Ishikawa (cell line): ENCODE measurements around the gene CXCR4.

ENCODE experiments used
- CEBPB ChIP-seq: IDR thresholded peaks from 2 replicates; pipeline ENCODE4 v1.6.1; 2012
- CREB1 ChIP-seq: IDR thresholded peaks from 2 replicates; pipeline ENCODE4 v1.6.1; 2012; ENCODE audit warnings: low read depth
- EGR1 ChIP-seq: IDR thresholded peaks from 2 replicates; pipeline ENCODE4 v1.6.1; 2012
- EP300 ChIP-seq: IDR thresholded peaks from 2 replicates; pipeline ENCODE4 v1.6.1; 2012; ENCODE audit warnings: borderline replicate concordance
- FOXM1 ChIP-seq: IDR thresholded peaks from 2 replicates; pipeline ENCODE4 v1.6.1; 2012; ENCODE audit warnings: low read depth, borderline replicate concordance
- MAX ChIP-seq: IDR thresholded peaks from 2 replicates; pipeline ENCODE4 v1.6.1; 2012
- NFIC ChIP-seq: IDR thresholded peaks from 2 replicates; pipeline ENCODE4 v1.6.1; 2012
- RAD21 ChIP-seq: IDR thresholded peaks from 2 replicates; pipeline ENCODE4 v1.6.1; 2012; ENCODE audit warnings: low read depth
- TAF1 ChIP-seq: IDR thresholded peaks from 2 replicates; pipeline ENCODE4 v1.6.1; 2012; ENCODE audit warnings: low read depth, mild to moderate bottlenecking
- TCF12 ChIP-seq: IDR thresholded peaks from 2 replicates; pipeline ENCODE4 v1.6.1; 2012; ENCODE audit warnings: low read depth
- TEAD4 ChIP-seq: IDR thresholded peaks from 2 replicates; pipeline ENCODE4 v1.6.1; 2012
- YY1 ChIP-seq: IDR thresholded peaks from 2 replicates; pipeline ENCODE4 v1.6.1; 2012; ENCODE audit warnings: low read depth
- ZBTB7A ChIP-seq: IDR thresholded peaks from 2 replicates; pipeline ENCODE4 v1.6.1; 2012; ENCODE audit warnings: low read depth
- TF ChIP-seq, protein P1 (sequence below): IDR thresholded peaks from 2 replicates; pipeline ENCODE4 v1.6.1; 2012
- TF ChIP-seq, protein P2 (sequence below): IDR thresholded peaks from 2 replicates; pipeline ENCODE4 v1.6.1; 2012; ENCODE audit warnings: low read depth, mild to moderate bottlenecking

The CXCR4 gene

GRCh38 chr2:136143603-136144451 lies 25.9 kb upstream of the CXCR4 start:
- no peak for TF ChIP-seq FOXM1

- no peak for TF ChIP-seq NFIC
- TF ChIP-seq ZBTB7A = no peak
- TF ChIP-seq CREB1 = no peak
- no peak for TF ChIP-seq FOXM1
- TF ChIP-seq RAD21 = no peak
- TF ChIP-seq YY1 = no peak
- TF ChIP-seq TCF12 = no peak
- TF ChIP-seq TAF1 = no peak
- TF ChIP-seq EP300 = no peak
- no peak for TF ChIP-seq TEAD4
- TF ChIP-seq, protein P1, sequence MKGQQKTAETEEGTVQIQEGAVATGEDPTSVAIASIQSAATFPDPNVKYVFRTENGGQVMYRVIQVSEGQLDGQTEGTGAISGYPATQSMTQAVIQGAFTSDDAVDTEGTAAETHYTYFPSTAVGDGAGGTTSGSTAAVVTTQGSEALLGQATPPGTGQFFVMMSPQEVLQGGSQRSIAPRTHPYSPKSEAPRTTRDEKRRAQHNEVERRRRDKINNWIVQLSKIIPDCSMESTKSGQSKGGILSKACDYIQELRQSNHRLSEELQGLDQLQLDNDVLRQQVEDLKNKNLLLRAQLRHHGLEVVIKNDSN = no peak
- TF ChIP-seq MAX = no peak
These were observed 23.7 kb upstream of the CXCR4 start for GRCh38 chr2:136141510-136142149.

DNA sequence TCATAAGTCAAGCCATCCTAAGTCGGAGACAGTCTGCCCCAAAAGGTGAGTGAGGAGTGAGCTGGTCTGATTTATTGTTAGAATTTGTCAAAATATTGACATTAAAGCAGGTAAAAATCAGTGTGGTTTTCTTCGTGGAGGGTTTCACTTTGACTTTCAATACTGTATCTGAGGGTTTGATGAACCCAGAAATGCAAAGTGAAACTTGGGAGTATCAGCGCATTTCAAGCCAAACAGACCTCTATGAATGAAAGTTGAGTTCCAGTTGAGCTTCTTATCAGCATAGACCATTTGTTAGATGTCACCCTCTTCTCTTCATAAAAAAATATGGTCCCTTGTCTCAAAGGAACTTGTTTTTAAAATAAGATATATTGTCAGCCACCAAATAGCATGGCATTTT lies 21.7 kb upstream of the CXCR4 start:
- no peak for TF ChIP-seq RAD21
- no peak for TF ChIP-seq CEBPB
- no peak for TF ChIP-seq TEAD4
- TF ChIP-seq NFIC = no peak
- TF ChIP-seq ZBTB7A = no peak
- TF ChIP-seq EGR1 = no peak
- no peak for TF ChIP-seq FOXM1
- TF ChIP-seq, protein P1 = no peak
- TF ChIP-seq EP300 = no peak

GRCh38 chr2:136137982-136138381 lies 20.0 kb upstream of the CXCR4 start:
- TF ChIP-seq, protein P1 = no peak
- TF ChIP-seq TCF12 (no peak), MAX (no peak), TAF1 (no peak), YY1 (no peak), CEBPB (no peak), CREB1 (no peak), TEAD4 (no peak), EP300 (no peak)
- TF ChIP-seq, protein P2, sequence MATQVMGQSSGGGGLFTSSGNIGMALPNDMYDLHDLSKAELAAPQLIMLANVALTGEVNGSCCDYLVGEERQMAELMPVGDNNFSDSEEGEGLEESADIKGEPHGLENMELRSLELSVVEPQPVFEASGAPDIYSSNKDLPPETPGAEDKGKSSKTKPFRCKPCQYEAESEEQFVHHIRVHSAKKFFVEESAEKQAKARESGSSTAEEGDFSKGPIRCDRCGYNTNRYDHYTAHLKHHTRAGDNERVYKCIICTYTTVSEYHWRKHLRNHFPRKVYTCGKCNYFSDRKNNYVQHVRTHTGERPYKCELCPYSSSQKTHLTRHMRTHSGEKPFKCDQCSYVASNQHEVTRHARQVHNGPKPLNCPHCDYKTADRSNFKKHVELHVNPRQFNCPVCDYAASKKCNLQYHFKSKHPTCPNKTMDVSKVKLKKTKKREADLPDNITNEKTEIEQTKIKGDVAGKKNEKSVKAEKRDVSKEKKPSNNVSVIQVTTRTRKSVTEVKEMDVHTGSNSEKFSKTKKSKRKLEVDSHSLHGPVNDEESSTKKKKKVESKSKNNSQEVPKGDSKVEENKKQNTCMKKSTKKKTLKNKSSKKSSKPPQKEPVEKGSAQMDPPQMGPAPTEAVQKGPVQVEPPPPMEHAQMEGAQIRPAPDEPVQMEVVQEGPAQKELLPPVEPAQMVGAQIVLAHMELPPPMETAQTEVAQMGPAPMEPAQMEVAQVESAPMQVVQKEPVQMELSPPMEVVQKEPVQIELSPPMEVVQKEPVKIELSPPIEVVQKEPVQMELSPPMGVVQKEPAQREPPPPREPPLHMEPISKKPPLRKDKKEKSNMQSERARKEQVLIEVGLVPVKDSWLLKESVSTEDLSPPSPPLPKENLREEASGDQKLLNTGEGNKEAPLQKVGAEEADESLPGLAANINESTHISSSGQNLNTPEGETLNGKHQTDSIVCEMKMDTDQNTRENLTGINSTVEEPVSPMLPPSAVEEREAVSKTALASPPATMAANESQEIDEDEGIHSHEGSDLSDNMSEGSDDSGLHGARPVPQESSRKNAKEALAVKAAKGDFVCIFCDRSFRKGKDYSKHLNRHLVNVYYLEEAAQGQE = no peak

GRCh38 chr2:136136931-136137330 lies 19.0 kb upstream of the CXCR4 start:
- TF ChIP-seq TCF12 (peak; percentile 36), ZBTB7A (no peak)
- TF ChIP-seq, protein P1 = no peak

DNA sequence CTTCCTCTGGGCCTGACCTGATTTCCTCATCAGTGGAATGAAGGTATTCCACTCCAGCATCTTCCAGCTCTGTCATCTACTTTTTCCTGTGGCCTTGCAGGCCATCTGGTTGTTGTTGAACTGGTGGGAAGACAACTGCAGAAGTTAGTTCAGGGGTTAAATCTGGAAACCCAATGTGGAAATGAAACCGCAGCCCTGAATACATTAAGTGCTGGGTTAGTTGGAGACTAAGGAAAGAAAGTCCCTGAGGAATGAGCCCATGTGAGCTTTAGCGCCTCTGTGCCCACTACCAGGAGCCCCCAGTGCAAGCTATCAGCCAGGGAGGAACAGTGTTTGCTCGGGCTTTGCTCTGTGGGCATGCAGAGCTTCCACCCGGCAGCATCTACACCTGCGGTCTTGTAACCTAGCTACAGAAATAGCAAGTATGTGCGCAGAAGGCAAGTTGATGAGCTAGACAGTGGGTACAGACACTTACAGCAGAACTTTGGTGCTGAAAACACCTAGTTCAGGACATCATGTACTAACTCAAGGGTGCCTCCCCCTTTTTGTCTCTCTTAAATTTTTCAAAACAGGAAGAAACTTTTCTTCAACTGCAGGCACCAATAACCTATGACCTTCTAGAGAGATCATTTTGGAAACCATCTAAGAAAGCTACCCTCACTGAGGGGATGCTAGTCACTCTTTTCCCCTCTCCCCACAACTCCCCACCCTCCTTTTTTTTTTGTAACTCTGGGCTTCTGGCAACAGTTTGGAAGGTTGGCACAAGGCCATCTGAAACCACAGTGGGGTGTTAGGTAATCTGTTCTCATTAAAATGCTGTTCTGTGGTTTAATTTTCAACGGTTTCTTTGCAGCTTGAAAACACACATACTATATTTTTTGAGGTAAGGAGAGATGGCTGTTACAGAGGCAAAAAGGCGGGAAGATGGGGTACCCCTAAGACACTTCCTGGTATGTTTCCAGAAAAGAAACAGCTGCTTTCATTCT lies 18.3 kb upstream of the CXCR4 start:
- TF ChIP-seq EGR1 = no peak
- no peak for TF ChIP-seq MAX
- no peak for TF ChIP-seq TEAD4
- TF ChIP-seq NFIC = no peak; the same call in none of the 2 replicates
- TF ChIP-seq TCF12 = no peak
- TF ChIP-seq ZBTB7A = no peak
- TF ChIP-seq YY1 = no peak
- no peak for TF ChIP-seq RAD21
- TF ChIP-seq, protein P1 = no peak
- no peak for TF ChIP-seq CEBPB
- TF ChIP-seq CREB1 = no peak
- no peak for TF ChIP-seq FOXM1
- TF ChIP-seq, protein P2 = no peak
- no peak for TF ChIP-seq EP300
- TF ChIP-seq TAF1 = no peak
